Thymus (tissue), 14 donors: ENCODE measurements around the gene TLCD5. TPM values are rescaled to one million over a fixed set of nuclear protein-coding genes. Genes with fewer than 3 reads are reported as not detected.

Experiments used
- DNase-seq, 9 donors: peaks; one replicate each; pipeline ENCODE4 v3.0.0-alpha.2; 2013; ENCODE audit warnings: low spot score in 9 of 9, low read depth in 6 of 9, missing footprints in 1 of 9
- H3K27ac ChIP-seq, 2 donors: one replicate each; pipeline ENCODE4 v1.5.1; 2013; ENCODE audit warnings: control low read depth in 1 of 2, low read depth in 1 of 2, low read length in 1 of 2, mild to moderate bottlenecking in 1 of 2, moderate library complexity in 1 of 2
- H3K27me3 ChIP-seq, 2 donors: one replicate each; pipeline ENCODE4 v1.5.1; 2013; ENCODE audit warnings: low read length in 1 of 2; ENCODE audit not compliant: control insufficient read depth in 2 of 2, insufficient read depth in 1 of 2
- H3K36me3 ChIP-seq, 2 donors: one replicate each; pipeline ENCODE4 v1.5.1; 2013; ENCODE audit warnings: low read length in 1 of 2, mild to moderate bottlenecking in 1 of 2, moderate library complexity in 1 of 2; ENCODE audit not compliant: control insufficient read depth in 2 of 2, insufficient read depth in 2 of 2
- H3K4me1 ChIP-seq, 2 donors: one replicate each; pipeline ENCODE4 v1.5.1; 2013; ENCODE audit warnings: low read length in 2 of 2; ENCODE audit not compliant: control insufficient read depth in 2 of 2, insufficient read depth in 2 of 2
- H3K4me3 ChIP-seq, 2 donors: one replicate each; pipeline ENCODE4 v1.5.1; 2013; ENCODE audit warnings: low read length in 2 of 2, control low read depth in 1 of 2, mild to moderate bottlenecking in 1 of 2
- H3K9me3 ChIP-seq, 2 donors: one replicate each; pipeline ENCODE4 v1.5.1; 2013; ENCODE audit warnings: low read length in 1 of 2, mild to moderate bottlenecking in 1 of 2; ENCODE audit not compliant: control insufficient read depth in 2 of 2, insufficient read depth in 1 of 2
- WGBS: extraction: QIAGEN DNeasy Blood & Tissue Kit; methylation state at CpG from one replicate; pipeline ENCODE4 v1.1.7; 2013; 5-methylcytosine and 5-hydroxymethylcytosine counted together
- long read RNA-seq, 10 donors: transcript quantifications; one replicate each; lab custom pipeline, GENCODE V29; 2026
- polyA plus RNA-seq: library from polyadenylated mRNA; stranded (reverse); fragments of 200-250 nt; gene quantifications from one replicate; pipeline ENCODE4 v1.2.3, GENCODE V29; 2013
- total RNA-seq: library from RNA; stranded (reverse); fragments of 120-200 nt; gene quantifications from one replicate; pipeline ENCODE4 v1.2.4, GENCODE V29; 2013
- donor health status: healthy.

The TLCD5 gene
- total RNA-seq: 1.1 TPM
- 2.1 TPM for polyA plus RNA-seq
- long read RNA-seq, donor 1: 0 reads
- long read RNA-seq, donor 2: 0 reads
- long read RNA-seq, donor 3: 0 reads
- long read RNA-seq, donor 4: 0 reads
- long read RNA-seq, donor 5, full-length matches to known transcripts: 1 of 1 reads
- long read RNA-seq, donor 5, partial matches to known transcripts: 0 of 1 reads
- long read RNA-seq, donor 5, other reads (novel, unspliced or antisense): 0 of 1 reads
- long read RNA-seq, donor 6, full-length matches to known transcripts: 1 of 1 reads
- long read RNA-seq, donor 6, partial matches to known transcripts: 0 of 1 reads
- long read RNA-seq, donor 6, other reads (novel, unspliced or antisense): 0 of 1 reads
- long read RNA-seq, donor 7, full-length matches to known transcripts: 1 of 1 reads
- long read RNA-seq, donor 7, partial matches to known transcripts: 0 of 1 reads
- long read RNA-seq, donor 7, other reads (novel, unspliced or antisense): 0 of 1 reads
- long read RNA-seq, donor 8: 0 reads
- long read RNA-seq, donor 9: 0 reads
- long read RNA-seq, donor 10, partial matches to known transcripts: 0 of 1 reads
- long read RNA-seq, donor 10, other reads (novel, unspliced or antisense): 0 of 1 reads

- Histone ChIP-seq H3K4me1 (peaks cover 0 to 3% of the 10 kb centered on the region in 2 donors), H3K27me3 (peaks cover 23 to 44% of the 10 kb centered on the region in 2 donors)
These were observed at the start of gene TLCD5 for GRCh38 chr11:120324932-120325810. TSS of gene TLCD5 (plus strand) at chr11:120325299. CDS start at chr11:120327442, 2,143 bp downstream.

GRCh38 chr11:120279502-120279901 lies 45.6 kb upstream of the TLCD5 start:
- Histone ChIP-seq H3K9me3 (no peaks in the 10 kb centered on the region), H3K36me3 (no peaks in the 10 kb centered on the region), H3K4me3 (no peak overlapping the region), H3K27ac (no peak overlapping the region), H3K27me3 (peaks cover 0 to 6% of the 10 kb centered on the region in 2 donors), H3K4me1 (no peaks in the 10 kb centered on the region)
- 94% methylated on average over 5 of the region's 5 CpGs for WGBS
- DNase-seq: no peak

More at GRCh38 chr11:120324932-120325810, at the start of gene TLCD5:
- Histone ChIP-seq H3K4me3 (peak within 1 kb of the TSS; percentile 8 to 44), H3K36me3 (no peaks in the 10 kb centered on the region), H3K9me3 (no peaks in the 10 kb centered on the region), H3K27ac (peak within 1 kb of the TSS in 1 of 2 donors; percentile 36)
- 2% methylated on average over 84 of the region's 84 CpGs for WGBS
- DNase-seq: no peak

GRCh38 chr11:120280600-120281051 lies 44.5 kb upstream of the TLCD5 start:
- H3K36me3 ChIP-seq: no peaks in the 10 kb centered on the region
- no peak overlapping the region for H3K27ac ChIP-seq
- no peak overlapping the region for H3K4me3 ChIP-seq
- no peaks in the 10 kb centered on the region for H3K4me1 ChIP-seq
- WGBS: 81% methylated on average over 5 of the region's 5 CpGs
- peaks cover 0 to 6% of the 10 kb centered on the region in 2 donors for H3K27me3 ChIP-seq
- H3K9me3 ChIP-seq: no peaks in the 10 kb centered on the region
- DNase-seq: no peak

DNA sequence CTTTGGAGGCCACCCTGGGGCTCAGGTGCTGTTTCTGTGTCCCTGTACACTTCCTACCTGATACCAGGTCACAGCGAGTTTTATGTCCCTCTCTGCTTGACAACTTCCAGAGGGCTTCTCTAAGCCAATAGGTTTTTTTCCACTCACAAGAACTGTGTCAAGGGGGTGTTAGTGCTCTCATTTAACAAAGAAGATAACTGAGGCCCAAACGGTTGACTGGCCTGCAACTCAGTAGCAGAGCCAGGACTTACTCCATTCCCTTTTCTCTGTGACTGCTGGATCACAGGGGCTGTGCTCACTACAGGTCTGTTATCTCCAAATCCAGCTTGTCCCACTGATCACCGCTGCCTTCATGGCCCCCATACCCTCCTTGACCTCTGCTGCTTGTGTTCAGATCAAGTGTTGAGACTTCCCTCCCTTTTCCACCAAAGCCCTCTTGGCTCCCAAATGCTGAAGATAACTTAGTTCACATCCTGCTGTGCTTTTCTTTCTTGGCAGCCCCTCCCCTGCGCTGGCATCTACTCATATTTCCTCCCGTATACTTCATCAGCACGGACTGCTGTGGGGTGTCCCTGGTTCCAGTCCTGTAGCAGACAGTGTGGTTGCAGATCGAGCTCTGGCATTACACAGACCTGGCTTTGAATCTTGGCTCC lies 43.8 kb upstream of the TLCD5 start:
- peaks cover 0 to 3% of the 10 kb centered on the region in 2 donors for H3K27me3 ChIP-seq
- H3K36me3 ChIP-seq: no peaks in the 10 kb centered on the region
- no peak for DNase-seq
- 88% methylated on average over 7 of the region's 7 CpGs for WGBS
- no peak overlapping the region for H3K4me3 ChIP-seq
- no peaks in the 10 kb centered on the region for H3K9me3 ChIP-seq
- no peaks in the 10 kb centered on the region for H3K4me1 ChIP-seq
- no peak overlapping the region for H3K27ac ChIP-seq

GRCh38 chr11:120283124-120283523 lies 42.0 kb upstream of the TLCD5 start:
- H3K4me3 ChIP-seq: no peak overlapping the region
- no peaks in the 10 kb centered on the region for H3K9me3 ChIP-seq
- H3K4me1 ChIP-seq: no peaks in the 10 kb centered on the region
- DNase-seq: no peak
- 77% methylated on average over 2 of the region's 2 CpGs for WGBS
- no peak overlapping the region for H3K27ac ChIP-seq
- H3K27me3 ChIP-seq: peaks cover 0 to 3% of the 10 kb centered on the region in 2 donors
- no peaks in the 10 kb centered on the region for H3K36me3 ChIP-seq

DNA sequence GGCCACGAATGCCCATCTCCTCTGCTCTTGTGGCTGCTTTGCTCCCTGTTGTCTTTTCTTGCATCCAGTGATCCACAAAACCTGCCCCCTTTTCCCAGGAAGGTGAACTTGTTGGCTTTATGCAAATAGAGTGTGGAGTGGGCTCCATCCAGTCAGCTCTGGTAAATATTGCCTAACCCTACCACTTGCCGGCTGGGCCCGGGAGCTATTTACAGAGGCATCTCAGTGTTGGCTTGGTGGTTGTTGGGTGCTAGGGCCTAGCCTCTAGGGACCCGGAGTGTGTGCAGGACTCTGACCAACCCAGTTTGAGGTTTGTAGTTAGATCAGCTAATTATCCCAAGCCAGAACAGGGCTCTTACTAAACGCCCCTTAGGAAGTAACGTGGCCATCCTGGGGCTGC lies 40.8 kb upstream of the TLCD5 start:
- Histone ChIP-seq H3K4me1 (no peaks in the 10 kb centered on the region), H3K9me3 (no peaks in the 10 kb centered on the region), H3K27me3 (peaks cover 0 to 3% of the 10 kb centered on the region in 2 donors), H3K27ac (no peak overlapping the region), H3K4me3 (no peak overlapping the region), H3K36me3 (no peaks in the 10 kb centered on the region)
- DNase-seq: no peak
- WGBS: 95% methylated on average over 6 of the region's 6 CpGs

DNA sequence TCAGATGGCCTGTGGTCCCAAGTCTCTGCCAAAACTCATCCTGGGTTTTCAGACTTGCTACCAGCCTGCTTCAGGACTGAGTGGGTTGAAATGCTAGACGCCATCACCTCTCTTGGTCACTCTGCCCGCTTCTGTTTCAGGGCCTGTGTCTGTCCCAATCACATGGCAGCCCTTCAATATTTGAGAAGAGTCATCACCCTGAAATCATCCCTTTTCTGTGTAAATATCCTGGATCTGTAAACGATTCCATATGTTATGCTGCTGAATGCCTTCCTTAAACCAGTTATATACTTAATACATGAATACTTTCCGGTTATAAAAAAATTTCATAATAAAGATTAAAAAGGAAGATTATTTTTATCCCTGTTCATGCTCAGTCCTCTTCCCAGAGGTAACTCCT lies 39.8 kb upstream of the TLCD5 start:
- no peak overlapping the region for H3K27ac ChIP-seq
- H3K36me3 ChIP-seq: no peaks in the 10 kb centered on the region
- peaks cover 0 to 6% of the 10 kb centered on the region in 2 donors for H3K27me3 ChIP-seq
- no peak overlapping the region for H3K4me3 ChIP-seq
- DNase-seq: no peak
- no peaks in the 10 kb centered on the region for H3K9me3 ChIP-seq
- H3K4me1 ChIP-seq: no peaks in the 10 kb centered on the region
- 97% methylated on average over 4 of the region's 4 CpGs for WGBS

- H3K9me3 ChIP-seq: no peaks in the 10 kb centered on the region
These were observed 37.1 kb upstream of the TLCD5 start for GRCh38 chr11:120288021-120288420.

More at GRCh38 chr11:120288021-120288420, 37.1 kb upstream of the TLCD5 start:
- H3K4me1 ChIP-seq: no peaks in the 10 kb centered on the region
- H3K27ac ChIP-seq: no peak overlapping the region
- H3K4me3 ChIP-seq: no peak overlapping the region
- WGBS: 89% methylated on average over 2 of the region's 2 CpGs
- H3K36me3 ChIP-seq: no peaks in the 10 kb centered on the region
- peaks cover 0 to 5% of the 10 kb centered on the region in 2 donors for H3K27me3 ChIP-seq
- no peak for DNase-seq
